GM10248 (cell line): ENCODE results near the gene GCLM.
"Not testable (repeated sequence)": the region's sequence is repeated elsewhere in the genome, so short reads cannot be mapped to it uniquely, and the experiment has no call there.

Source experiments
- CTCF ChIA-PET: fragments of 300-600 bp; sonication (Branson Sonifier 250); formaldehyde crosslinking; extraction: SDS; loops from one replicate; lab custom pipeline; 2021; ENCODE audit warnings: antibody characterized with exemption; lab: Yijun Ruan, JAX
- POLR2A ChIA-PET: fragments of 350-650 bp; sonication (Branson Sonifier 250); formaldehyde crosslinking; extraction: SDS; loops from one replicate; lab custom pipeline; 2020; ENCODE audit warnings: antibody characterized with exemption; lab: Yijun Ruan, JAX
- DNase-seq: peaks from one replicate; pipeline ENCODE4 v3.0.0; 2012; ENCODE audit errors: extremely low spot score
- TF ChIP-seq, protein P1 (sequence below): IDR thresholded peaks from 2 replicates; pipeline ENCODE4 v1.5.1; 2012; ENCODE audit warnings: mild to moderate bottlenecking, low read depth; ENCODE audit errors: extremely low read depth, missing control alignments, control extremely low read depth

Gene GCLM

DNA sequence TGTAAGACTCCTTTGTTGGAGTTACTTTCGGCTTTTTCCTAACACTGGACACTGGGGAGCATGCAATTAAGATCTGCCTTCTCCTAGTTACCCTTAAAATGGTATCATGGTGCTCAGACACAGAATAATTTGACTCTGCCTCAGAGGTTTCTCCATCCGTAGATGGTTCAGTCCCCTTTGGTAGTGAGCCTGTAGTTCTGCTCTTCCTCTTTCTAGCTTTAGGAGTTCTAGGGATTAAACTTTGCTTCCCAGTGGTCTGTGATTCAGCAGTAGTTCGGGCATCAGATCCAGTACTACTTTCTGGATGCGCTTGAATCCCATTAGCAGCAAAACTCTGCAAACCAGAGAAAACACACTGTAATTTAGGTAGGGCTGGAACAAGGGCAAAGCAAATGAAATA, 31.7 kb downstream of the GCLM start:
- ChIA-PET CTCF (no interaction called here), POLR2A (no interaction called here)
- TF ChIP-seq, protein P1, sequence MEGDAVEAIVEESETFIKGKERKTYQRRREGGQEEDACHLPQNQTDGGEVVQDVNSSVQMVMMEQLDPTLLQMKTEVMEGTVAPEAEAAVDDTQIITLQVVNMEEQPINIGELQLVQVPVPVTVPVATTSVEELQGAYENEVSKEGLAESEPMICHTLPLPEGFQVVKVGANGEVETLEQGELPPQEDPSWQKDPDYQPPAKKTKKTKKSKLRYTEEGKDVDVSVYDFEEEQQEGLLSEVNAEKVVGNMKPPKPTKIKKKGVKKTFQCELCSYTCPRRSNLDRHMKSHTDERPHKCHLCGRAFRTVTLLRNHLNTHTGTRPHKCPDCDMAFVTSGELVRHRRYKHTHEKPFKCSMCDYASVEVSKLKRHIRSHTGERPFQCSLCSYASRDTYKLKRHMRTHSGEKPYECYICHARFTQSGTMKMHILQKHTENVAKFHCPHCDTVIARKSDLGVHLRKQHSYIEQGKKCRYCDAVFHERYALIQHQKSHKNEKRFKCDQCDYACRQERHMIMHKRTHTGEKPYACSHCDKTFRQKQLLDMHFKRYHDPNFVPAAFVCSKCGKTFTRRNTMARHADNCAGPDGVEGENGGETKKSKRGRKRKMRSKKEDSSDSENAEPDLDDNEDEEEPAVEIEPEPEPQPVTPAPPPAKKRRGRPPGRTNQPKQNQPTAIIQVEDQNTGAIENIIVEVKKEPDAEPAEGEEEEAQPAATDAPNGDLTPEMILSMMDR, result no peak
- no peak for DNase-seq

DNA sequence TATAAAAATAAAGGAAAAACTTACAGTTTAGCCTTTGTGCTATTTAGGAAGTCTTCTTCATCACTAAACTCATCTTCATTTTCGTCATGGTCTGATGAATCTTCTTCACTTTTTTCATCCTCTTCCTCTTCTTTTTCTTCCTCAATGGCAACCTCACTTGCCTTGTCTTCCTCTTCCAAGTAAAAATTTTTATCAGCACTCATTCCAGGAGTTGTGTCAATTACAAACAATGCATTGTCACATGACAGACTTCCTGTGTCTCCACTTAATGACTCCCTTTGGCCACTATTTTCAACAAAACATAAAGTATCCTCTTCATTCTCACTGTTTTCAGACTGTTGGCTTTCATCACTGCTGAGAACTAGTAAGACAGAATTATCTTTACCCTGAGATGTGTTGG, 33.0 kb downstream of the GCLM start:
- CTCF ChIA-PET, result no interaction called here
- POLR2A ChIA-PET, result no interaction called here

DNA sequence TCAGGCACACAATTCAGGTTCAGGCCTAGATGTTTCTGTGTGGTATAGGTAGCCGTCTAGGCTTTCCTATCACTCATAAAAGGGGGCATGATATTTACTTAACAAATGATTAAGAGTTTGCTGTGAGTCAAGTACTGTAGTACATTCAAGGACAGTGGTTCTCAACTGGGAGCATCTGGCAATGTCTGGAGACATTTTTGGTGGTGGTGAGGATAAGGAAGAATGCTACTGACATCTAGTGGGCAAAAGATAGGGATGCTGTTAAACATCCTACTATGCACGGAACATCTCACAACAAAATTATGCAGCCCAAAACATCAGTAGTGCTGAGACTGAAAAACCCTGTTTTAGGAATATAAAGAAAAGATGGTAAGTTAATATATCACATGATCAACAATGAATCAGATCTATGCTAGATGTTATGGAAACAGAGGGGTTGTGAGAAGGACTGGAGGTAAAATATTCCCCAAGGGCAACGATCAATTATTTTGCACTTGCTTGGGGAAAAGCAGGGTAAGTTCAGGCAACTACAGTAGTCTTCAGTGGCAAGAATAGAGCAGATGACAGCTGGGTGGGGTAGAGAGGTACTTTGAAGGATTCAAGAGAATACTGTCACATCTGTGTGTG, 35.1 kb downstream of the GCLM start:
- TF ChIP-seq, protein P1, result peak; percentile 20

More for the DNA sequence above, 33.0 kb downstream of the GCLM start:
- TF ChIP-seq, protein P1, result no peak
- DNase-seq, result no peak

DNA sequence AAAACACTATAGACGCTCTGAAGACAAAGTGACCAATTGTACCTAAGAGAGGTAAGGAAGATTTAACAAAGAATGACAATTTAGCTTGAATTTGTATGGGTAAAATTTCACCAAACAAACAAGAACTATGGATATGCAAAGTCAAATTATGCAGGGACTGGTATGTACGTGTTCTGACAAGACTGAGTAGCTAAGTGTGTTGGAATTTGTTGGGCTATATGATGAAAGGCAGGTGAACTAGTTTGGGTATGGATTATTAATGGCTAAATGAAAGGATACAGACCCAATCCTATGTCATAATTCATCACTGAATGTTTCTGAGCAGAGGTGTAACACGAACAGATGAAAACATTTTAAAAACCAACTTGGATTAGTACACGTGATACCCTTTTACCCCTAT, 37.9 kb downstream of the GCLM start:
- no peak for DNase-seq
- ChIA-PET CTCF (interaction anchor here (0.9 to 1.9 kb wide), 2 partner anchors 8 to 23 kb away, joined by 3 to 5 read pairs; no protein-coding TSS in a partner anchor), POLR2A (no interaction called here)
- TF ChIP-seq, protein P1, result no peak

More for the DNA sequence above, 35.1 kb downstream of the GCLM start:
- no peak for DNase-seq
- ChIA-PET POLR2A (no interaction called here), CTCF (interaction anchor here (1.0 to 1.3 kb wide), 2 partner anchors 14 to 245 kb away, joined by 3 to 4 read pairs; no protein-coding TSS in a partner anchor)

DNA sequence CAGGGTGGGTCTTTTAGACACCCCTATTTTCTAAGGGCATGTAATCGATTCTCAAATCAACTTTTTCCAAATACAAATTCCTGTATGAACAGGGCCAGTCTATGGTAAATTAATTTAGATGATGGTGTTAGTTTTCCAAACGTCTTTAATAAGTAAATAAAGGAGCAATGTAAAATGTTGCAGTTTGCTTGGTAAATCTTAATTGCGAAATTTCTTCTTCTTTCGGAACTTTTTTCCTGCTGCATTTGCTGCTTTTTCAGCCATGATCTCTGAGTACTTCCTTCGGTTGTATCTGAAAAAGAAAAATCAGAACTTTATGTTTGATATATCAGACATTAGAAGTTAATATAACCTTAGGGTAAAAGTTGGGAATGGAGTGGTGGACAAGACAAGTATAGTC, 39.6 kb downstream of the GCLM start:
- ChIA-PET POLR2A (no interaction called here), CTCF (interaction anchor here (1.1 kb wide), 1 partner anchor 14 kb away, joined by 3 read pairs; no protein-coding TSS in a partner anchor)
- DNase-seq, result no peak
- TF ChIP-seq, protein P1, result no peak

DNA sequence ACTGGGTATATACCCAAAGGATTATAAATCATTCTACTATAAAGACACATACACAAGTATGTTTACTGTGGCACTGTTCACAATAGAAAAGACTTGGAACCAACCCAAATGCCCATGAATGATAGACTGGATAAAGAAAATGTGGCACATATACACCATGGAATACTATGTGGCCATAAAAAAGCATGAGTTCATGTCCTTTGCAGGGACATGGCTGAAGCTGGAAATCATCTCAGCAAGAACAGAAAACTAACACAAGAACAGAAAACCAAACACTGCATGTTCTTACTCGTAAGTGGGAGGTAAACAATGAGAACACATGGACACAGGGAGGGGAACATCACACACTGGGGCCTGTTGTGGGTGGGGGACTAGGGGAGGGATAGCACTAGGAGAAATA, 40.7 kb downstream of the GCLM start:
- CTCF ChIA-PET, result interaction anchor here (1.1 kb wide), 1 partner anchor 13 kb away, joined by 3 read pairs; no protein-coding TSS in a partner anchor
- POLR2A ChIA-PET, DNase-seq: not testable (repeated sequence)

DNA sequence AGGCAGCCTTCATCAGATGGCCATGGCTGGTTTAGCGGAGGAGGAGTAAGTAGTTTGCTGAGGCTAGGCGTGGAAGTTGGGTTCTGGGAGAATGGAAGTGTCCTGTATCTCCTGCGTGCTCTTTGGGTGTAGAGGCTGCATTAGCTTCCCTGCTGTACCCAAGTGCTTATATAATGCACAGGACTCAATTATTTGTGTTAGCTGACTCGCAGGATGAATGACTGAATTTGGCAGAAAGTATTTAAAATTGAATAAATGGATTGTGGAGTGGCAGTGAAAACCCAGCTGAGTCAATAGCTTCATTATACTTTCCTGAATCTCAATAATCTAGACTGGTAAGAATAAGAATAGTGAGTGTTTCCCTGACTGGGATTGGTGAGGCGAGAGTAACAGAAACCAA, 44.0 kb downstream of the GCLM start:
- CTCF ChIA-PET, result interaction anchor here (1.1 kb wide), 1 partner anchor 236 kb away, joined by 5 read pairs; no protein-coding TSS in a partner anchor
- DNase-seq, result no peak
- TF ChIP-seq, protein P1, result no peak
- POLR2A ChIA-PET, result no interaction called here
